Measurements from ENCODE around the gene NAAA.

Gene NAAA

DNA sequence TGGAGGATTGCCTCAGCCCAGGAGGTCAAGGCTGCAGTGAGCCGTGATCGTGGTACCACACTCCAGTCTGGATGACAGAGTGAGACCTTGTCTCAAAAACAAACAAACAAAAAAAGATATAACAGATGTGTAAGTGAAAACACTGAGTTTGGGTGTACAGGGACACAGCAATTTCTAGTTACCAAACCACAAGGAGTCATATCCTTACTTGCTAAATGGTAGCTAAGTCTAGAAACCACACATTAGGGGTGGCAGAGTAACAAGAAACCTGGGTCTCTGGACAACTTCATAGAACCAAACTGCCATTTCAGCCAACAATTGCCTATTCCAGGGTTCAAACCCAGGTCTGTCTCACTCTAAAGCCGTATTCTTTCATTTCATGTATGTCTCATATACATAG, 59.3 kb downstream of the NAAA start:
- Histone ChIP-seq H3K27ac (ENCODE audit: low read length) (no peak overlapping the region), H3K9me3 (replicated peaks; ENCODE audit: insufficient read depth, low read length) (no peaks in the 10 kb centered on the region), H3K4me2 (ENCODE audit: low read depth, low read length) (no peak overlapping the region), H3K4me1 (ENCODE audit: low read length) (no peaks in the 10 kb centered on the region), H3K4me3 (ENCODE audit: low read length) (no peak overlapping the region), H3K27me3 (replicated peaks; ENCODE audit: insufficient read depth, low read length) (no peaks in the 10 kb centered on the region), H3K36me3 (replicated peaks; ENCODE audit: insufficient read depth, low read length) (no peaks in the 10 kb centered on the region), H3K9me2 (replicated peaks; ENCODE audit: insufficient read depth, low read length) (no peaks in the 10 kb centered on the region), H4K20me1 (ENCODE audit: insufficient read depth, low read length) (no peaks in the 10 kb centered on the region), H2AFZ (ENCODE audit: low read length) (no peak overlapping the region), H3F3A (ENCODE audit: insufficient read depth, low read length) (no peaks in the 10 kb centered on the region), H3K79me2 (ENCODE audit: low read length) (no peaks in the 10 kb centered on the region), H3K9ac (ENCODE audit: low read length) (no peak overlapping the region)
- TF ChIP-seq CTCF (IDR thresholded peaks at IDR 0.05; ENCODE audit: low read length): no peak
- TF ChIP-seq EZH2 (optimal IDR thresholded peaks at IDR 0.05; ENCODE audit: low read depth, low read length): no peak
- no peak for TF ChIP-seq EZH2phosphoT487 (IDR thresholded peaks at IDR 0.05; ENCODE audit: low read length)
- DNase-seq: no peak

DNA sequence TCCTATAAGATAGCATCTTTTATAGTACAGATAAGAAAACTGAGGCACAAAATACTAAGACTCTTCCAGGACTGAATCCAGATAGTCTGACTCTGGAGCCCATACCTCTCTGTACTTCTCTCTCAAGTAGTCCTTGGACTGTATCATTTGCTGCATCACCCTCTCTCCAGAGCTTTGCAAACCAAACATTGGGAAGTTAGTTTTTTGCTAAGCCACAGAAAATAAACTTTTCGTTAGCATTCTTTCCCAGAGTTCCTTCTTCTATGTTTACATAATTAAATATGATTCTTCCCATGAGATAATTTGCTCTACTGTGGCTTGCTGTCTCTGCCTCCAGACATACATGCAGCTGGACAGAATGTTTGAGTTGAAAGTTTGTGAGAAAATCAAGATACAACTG, 60.5 kb downstream of the NAAA start:
- H3K9ac ChIP-seq (ENCODE audit: low read length): no peak overlapping the region
- H2AFZ ChIP-seq (ENCODE audit: low read length): no peak overlapping the region
- H3F3A ChIP-seq (ENCODE audit: insufficient read depth, low read length): no peaks in the 10 kb centered on the region
- H3K4me2 ChIP-seq (ENCODE audit: low read depth, low read length): no peak overlapping the region
- no peaks in the 10 kb centered on the region for H3K79me2 ChIP-seq (ENCODE audit: low read length)
- no peaks in the 10 kb centered on the region for H3K9me3 ChIP-seq (replicated peaks; ENCODE audit: insufficient read depth, low read length)
- no peak overlapping the region for H3K4me3 ChIP-seq (ENCODE audit: low read length)
- H3K27me3 ChIP-seq (replicated peaks; ENCODE audit: insufficient read depth, low read length): no peaks in the 10 kb centered on the region
- TF ChIP-seq CTCF (IDR thresholded peaks at IDR 0.05; ENCODE audit: low read length) (no peak), EZH2 (optimal IDR thresholded peaks at IDR 0.05; ENCODE audit: low read depth, low read length) (no peak)
- no peaks in the 10 kb centered on the region for H3K9me2 ChIP-seq (replicated peaks; ENCODE audit: insufficient read depth, low read length)
- no peak for DNase-seq
- no peaks in the 10 kb centered on the region for H3K4me1 ChIP-seq (ENCODE audit: low read length)
- no peaks in the 10 kb centered on the region for H4K20me1 ChIP-seq (ENCODE audit: insufficient read depth, low read length)
- H3K27ac ChIP-seq (ENCODE audit: low read length): no peak overlapping the region
- no peaks in the 10 kb centered on the region for H3K36me3 ChIP-seq (replicated peaks; ENCODE audit: insufficient read depth, low read length)

- Histone ChIP-seq H3F3A (ENCODE audit: insufficient read depth, low read length) (no peaks in the 10 kb centered on the region), H2AFZ (ENCODE audit: low read length) (no peak overlapping the region)
These were observed 62.5 kb downstream of the NAAA start for GRCh38 chr4:75878246-75878756.

More at GRCh38 chr4:75878246-75878756, 62.5 kb downstream of the NAAA start:
- Histone ChIP-seq H3K9me3 (replicated peaks; ENCODE audit: insufficient read depth, low read length) (no peaks in the 10 kb centered on the region), H3K27ac (ENCODE audit: low read length) (no peak overlapping the region), H3K79me2 (ENCODE audit: low read length) (no peaks in the 10 kb centered on the region), H3K36me3 (replicated peaks; ENCODE audit: insufficient read depth, low read length) (no peaks in the 10 kb centered on the region), H4K20me1 (ENCODE audit: insufficient read depth, low read length) (no peaks in the 10 kb centered on the region), H3K27me3 (replicated peaks; ENCODE audit: insufficient read depth, low read length) (no peaks in the 10 kb centered on the region), H3K4me2 (ENCODE audit: low read depth, low read length) (no peak overlapping the region), H3K4me1 (ENCODE audit: low read length) (no peaks in the 10 kb centered on the region), H3K4me3 (ENCODE audit: low read length) (no peak overlapping the region), H3K9me2 (replicated peaks; ENCODE audit: insufficient read depth, low read length) (no peaks in the 10 kb centered on the region), H3K9ac (ENCODE audit: low read length) (no peak overlapping the region)
- no peak for DNase-seq
- TF ChIP-seq EZH2phosphoT487 (IDR thresholded peaks at IDR 0.05; ENCODE audit: low read length) (no peak), EZH2 (optimal IDR thresholded peaks at IDR 0.05; ENCODE audit: low read depth, low read length) (no peak), CTCF (IDR thresholded peaks at IDR 0.05; ENCODE audit: low read length) (no peak)

Measured in MM.1S (cell line).